Gastrocnemius medialis (tissue), 4 donors: ENCODE measurements around the gene ESPN.

Experiments
- CTCF ChIP-seq, 5 experiments: fragments of 450-650 bp in 3 of 5; fragments of 200-600 bp in 2 of 5; sonication (generic) in 2 of 5; IDR thresholded peaks in 4 of 5; conservative IDR thresholded peaks in 1 of 5; 1 replicate in 4 of 5; 2 replicates in 1 of 5; pipeline ENCODE4 v1.5.1; 2016 to 2019; ENCODE audit warnings: antibody characterized with exemption in 5 of 5, mild to moderate bottlenecking in 3 of 5, moderate library complexity in 3 of 5
- POLR2A ChIP-seq, 2 donors: fragments of 450-650 bp; IDR thresholded peaks; one replicate each; pipeline ENCODE4 v1.6.1; 2017; ENCODE audit warnings: antibody characterized with exemption in 2 of 2, mild to moderate bottlenecking in 2 of 2, moderate library complexity in 2 of 2

- TF ChIP-seq CTCF (IDR thresholded peaks at IDR 0.05 in 4 of 5, conservative IDR thresholded peaks at IDR 0.05 in 1 of 5) (no peak), POLR2A (IDR thresholded peaks at IDR 0.05) (no peak)
Measured at GRCh38 chr1:6473974-6474814, 49.6 kb downstream of the ESPN start.
